EH (cell line): ENCODE measurements around the gene KCNH4.
"Not testable (repeated sequence)": the region's sequence is repeated elsewhere in the genome, so short reads cannot be mapped to it uniquely, and the experiment has no call there.

Experiments
- DNase-seq: peaks from one replicate; pipeline ENCODE4 v3.0.0-alpha.2; 2015; ENCODE audit warnings: low read depth

The KCNH4 gene

DNA sequence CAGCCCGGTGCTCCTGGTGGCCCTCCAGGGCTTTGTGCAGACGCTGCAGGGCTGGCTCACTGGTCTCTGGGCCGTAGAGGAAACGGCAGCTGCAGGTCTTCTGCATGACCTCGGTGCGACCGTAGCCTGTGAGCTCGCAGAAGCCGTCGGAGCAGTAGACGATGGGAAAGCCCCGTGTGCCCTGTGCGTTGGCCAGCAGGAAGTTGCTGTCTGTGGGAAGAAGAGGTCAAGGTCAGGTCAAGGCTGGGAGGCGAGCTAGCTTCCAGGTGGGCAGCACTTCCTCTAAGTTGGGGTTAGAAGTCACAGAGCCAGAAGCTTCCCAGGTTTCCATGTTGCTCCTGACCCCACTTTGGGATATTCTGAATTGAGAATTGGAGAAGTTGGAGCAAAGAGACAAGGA lies 2.1 kb downstream of the KCNH4 start:
- DNase-seq: no peak

GRCh38 chr17:42177684-42178083 lies 3.3 kb downstream of the KCNH4 start:
- no peak for DNase-seq

GRCh38 chr17:42174126-42174783 lies 6.7 kb downstream of the KCNH4 start:
- DNase-seq: no peak

GRCh38 chr17:42171831-42172230 lies 9.1 kb downstream of the KCNH4 start:
- DNase-seq: no peak

GRCh38 chr17:42169351-42169750 lies 11.6 kb downstream of the KCNH4 start:
- no peak for DNase-seq

- DNase-seq: no peak
Measured at GRCh38 chr17:42167807-42168206, 13.1 kb downstream of the KCNH4 start.

DNA sequence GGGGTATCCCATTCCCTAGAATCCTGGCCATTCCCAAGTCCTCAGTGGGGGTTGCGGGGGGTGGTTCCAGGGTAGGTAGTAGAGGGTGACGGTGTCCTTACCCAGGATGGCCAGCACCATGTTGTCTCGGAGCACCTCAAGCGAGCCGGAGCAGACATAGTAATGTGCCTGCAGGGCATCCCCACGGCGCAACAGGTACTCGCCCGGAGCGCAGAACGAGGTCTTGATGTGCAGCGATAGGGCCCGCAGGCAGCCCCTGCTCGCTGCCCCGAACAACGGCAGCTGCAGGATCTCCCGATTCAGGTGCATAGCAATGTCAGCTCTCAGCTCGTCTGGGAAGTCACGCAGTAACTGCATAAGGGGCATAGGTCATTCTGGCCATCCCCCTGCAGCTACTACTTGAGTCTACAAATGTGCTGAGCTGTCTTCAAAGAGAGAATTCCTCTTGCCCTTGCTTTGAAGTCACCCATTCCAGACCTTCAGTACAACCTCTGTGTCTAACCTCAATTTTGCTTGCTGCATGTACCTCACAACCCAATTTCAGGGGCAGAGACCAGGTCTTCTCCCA lies 14.7 kb downstream of the KCNH4 start:
- DNase-seq: no peak

GRCh38 chr17:42165751-42166150 lies 15.2 kb downstream of the KCNH4 start:
- DNase-seq: no peak

- no peak for DNase-seq
Measured at GRCh38 chr17:42163696-42164407, 17.1 kb downstream of the KCNH4 start.

- no peak for DNase-seq
Measured at GRCh38 chr17:42163113-42163512, 17.8 kb downstream of the KCNH4 start.

DNA sequence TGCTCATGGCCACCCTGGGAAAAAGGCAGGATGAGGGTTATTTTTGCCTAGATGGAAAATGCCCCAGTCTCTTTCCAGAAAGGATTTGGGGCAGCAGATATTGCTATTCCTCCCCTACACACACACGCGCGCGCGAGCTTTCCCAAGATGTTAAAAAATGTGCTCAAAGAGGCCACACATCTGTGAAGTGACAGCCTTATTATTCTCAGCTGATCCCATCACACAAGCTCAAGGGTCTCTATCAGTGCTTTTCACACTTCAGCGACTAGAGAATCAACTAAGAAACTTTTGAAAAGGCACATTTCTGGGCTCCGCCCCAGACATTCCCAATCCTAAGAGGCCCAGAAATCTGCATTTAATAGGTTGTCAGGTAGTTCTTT lies 20.4 kb downstream of the KCNH4 start:
- DNase-seq: no peak

- no peak for DNase-seq
Measured at GRCh38 chr17:42159796-42160530, 21.0 kb downstream of the KCNH4 start.

DNA sequence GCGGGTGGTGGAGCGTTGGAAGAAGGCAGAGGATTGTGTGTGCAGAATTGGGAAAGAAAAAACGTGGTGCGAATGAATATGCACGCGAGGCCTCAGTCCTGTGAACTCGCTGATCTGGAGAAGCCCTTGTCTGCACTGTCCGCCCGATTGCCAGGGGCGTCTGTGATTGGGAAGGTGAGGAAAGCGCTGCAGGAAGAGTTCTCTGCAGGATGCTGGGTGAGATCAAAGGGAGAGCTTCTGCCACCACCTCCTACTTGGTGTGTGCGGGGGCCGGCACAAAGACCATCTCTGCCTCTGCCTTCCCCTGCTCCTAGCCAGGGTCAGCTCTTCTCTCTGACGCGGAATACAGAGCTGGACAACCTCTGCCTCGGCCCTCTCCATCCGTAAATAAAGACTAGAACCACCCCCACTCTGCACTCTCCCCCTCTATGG lies 25.3 kb downstream of the KCNH4 start:
- DNase-seq: peak; percentile 33

- peak; percentile 54 for DNase-seq
Measured at GRCh38 chr17:42153919-42154742, 26.8 kb downstream of the KCNH4 start.

DNA sequence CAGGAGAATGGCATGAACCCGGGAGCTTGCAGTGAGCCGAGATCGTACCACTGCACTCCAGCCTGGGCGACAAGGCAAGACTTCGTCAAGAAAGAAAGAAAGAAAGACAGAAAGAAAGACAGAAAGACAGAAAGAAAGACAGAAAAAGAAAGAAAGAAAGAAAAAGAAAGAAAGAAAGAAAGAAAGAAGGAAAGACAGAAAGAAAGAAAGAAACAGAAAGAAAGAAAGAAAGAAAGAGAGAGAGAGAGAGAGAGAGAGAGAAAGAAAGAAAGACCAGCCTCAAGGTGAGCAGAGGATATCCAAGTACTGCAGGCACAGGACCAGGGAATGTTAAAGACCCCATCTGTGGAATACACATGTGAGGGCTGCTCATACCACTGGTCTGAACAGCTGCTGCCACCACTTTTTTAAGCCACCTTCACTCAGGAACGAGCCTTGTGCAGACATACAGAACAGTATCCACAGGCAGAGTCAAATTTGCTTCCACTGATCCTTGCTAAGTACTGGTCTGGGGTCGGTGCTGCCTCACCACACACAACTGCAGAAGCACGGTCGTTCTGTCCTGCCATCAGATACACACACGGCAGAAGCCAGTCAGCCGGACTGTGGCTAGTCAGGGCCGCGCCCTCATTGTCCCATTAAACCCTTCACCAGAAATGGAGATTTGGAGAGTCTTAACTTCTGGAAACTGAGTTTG lies 33.9 kb downstream of the KCNH4 start:
- no peak for DNase-seq

DNA sequence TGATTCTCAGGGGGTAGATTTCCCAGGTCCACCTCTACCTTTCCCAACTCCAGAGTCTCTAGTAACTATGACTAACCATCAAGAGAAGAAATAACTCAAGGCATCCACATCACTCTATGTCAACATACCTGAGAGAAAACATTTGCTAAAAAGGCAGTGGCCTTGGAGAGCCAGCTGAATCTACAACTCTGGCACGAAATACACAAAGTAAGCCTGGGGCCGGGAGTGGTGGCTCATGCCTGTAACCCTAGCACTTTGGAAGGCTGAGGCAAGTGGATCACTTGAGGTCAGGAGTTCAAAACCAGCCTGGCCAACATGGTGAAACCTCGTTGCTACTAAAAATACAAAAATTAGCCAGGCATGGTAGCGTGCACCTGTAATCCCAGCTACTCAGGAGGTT lies 37.8 kb downstream of the KCNH4 start:
- peak; percentile 16 for DNase-seq

DNA sequence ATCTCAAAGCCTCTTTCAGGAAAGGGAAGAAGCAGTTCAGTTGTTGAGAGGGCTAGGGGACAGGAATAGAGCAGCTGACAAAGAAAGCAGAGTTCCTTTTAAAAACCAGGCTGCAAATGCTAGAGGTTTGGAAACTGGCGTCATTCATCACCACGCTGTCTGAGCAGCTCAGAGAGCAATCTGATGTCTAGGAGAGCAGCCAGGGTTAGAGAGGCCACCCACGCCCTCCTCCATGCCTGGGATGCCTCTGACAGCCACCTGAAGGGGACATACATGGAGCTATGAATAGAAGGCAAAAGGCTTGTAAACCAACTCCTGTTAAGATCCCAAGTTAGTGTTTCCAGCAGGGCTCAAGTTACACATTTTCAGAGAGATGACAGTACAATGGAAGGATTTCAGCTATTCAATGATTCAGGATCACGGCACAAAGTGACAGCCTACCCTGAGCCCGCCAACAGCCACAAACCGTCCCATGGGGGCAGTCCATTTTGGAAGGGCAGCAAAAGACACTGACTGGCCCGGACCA lies 38.5 kb downstream of the KCNH4 start:
- DNase-seq: peak; percentile 97

DNA sequence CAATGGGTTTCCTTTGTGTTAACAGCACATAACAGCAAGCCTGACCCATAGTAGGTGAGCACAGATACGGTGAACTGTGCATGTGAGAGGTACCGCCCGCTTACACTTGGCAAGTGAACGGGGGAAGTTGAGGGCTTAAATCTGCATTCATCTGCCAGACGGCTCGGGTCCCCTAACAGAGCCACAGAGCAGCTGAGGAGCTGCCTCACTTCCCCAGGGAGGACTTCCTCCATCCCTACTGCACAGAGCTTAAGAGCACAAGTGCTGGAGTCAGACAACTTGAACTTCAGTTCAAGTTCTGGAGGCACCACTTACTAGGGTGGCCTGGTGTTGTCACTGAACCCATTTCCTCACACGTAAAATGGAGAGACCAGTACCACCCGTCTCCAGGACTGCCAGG lies 39.6 kb downstream of the KCNH4 start:
- DNase-seq: no peak

DNA sequence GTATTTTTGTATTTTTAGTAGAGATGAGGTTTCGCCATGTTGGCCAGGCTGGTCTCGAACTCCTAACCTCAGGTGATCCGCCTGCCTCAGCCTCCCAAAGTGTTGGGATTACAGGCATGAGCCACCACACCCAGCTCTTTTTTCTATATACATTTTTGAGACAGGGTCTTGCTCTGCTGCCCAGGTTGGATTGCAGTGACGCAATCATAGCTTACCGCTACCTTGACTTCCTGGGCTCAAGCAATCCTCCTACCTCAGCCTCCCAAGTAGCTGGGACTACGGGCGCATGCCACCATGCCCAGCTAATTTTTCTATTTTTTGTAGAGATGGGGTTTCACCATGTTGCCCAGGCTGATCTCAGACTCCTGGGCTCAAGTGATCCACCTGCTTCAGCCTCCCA lies 40.3 kb downstream of the KCNH4 start:
- DNase-seq: not testable (repeated sequence)

DNA sequence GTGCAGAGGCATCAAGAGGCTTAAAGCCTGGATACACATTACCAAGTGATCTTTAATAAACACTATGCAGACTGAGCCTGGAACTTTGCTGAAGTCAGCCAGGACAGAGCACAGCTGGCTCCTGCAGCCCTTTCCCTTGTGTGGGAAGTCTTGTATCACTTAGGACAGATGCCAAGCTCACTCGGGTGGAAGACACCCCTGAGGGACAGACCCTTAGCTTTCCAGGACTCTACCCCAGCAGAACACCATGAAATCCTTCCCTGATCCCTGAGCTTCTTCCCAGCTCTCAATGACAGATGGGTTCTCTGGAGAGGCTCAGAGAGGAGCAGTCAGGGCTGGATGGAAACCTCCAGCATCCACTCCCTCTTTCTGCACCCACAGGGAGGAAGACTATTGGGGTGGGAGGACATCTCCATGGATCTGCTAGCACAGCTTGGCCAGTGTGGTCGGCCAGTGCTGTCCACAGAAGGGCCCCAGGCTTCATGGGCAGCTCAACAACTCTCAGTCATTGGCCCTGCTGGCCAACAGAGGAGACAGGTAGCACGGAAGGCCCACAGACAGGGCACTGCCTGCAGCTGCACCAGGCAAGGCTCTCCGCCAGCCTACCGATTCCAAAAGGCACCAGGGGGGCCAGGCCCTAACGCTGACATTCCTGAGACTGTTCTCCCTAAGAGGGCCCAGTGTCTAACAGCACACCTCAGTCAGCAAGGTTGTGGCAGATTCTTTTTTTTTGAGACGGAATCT lies 42.0 kb downstream of the KCNH4 start:
- DNase-seq: no peak
